GM19239 (cell line): ENCODE data around the gene DOCK10.
"Not testable (repeated sequence)": the region's sequence is repeated elsewhere in the genome, so short reads cannot be mapped to it uniquely, and the experiment has no call there.

Experiments used
- DNase-seq: peaks from one replicate; pipeline ENCODE4 v3.0.0; 2011; ENCODE audit warnings: low spot score; ENCODE audit not compliant: insufficient read length
- FAIRE-seq: peaks from 2 replicates; lab custom pipeline; 2011; peaks lifted over from hg19 to GRCh38; lab: Jason Lieb, UNC

DOCK10 gene

GRCh38 chr2:224952936-224953657 lies 89.2 kb downstream of the DOCK10 start:
- FAIRE-seq = peak; percentile 100

DNA sequence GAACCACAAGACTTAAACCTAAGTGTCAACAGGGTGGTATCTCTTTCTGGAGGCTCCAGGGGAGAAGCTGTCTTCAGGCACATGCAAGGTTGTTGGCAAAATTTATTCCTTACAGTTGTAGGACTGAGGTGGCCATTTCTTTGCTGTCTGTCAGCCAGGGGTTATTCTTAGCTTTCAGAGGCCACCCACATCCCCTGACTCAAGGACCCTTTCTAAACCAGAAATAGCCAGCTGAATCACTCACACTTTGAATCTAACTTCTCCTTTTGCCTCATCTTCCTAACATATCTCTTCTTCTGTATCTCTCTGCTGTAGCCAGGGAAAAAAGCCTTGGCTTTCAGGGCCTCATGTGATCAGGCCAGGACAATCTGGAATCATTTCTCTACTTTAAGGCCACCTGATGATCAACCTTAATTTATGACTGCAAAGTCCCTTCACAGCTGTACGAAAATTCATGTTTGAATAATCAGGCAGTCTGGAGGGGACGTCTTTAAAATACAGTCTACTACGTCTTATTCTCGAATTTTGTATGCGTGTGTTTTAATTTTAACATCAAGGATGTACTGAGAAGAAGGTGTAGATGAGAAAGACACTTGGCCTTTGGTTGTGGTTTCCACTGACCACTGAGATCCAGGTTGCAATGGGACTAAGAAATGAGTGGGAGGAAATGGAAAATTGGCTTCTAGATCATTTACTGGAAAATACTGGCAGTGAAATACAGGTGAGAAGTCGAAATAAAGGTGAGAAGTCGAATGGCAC lies 90.4 kb downstream of the DOCK10 start:
- peak; percentile 89 for FAIRE-seq

More at GRCh38 chr2:224952936-224953657, 89.2 kb downstream of the DOCK10 start:
- peak; percentile 42 for DNase-seq

DNA sequence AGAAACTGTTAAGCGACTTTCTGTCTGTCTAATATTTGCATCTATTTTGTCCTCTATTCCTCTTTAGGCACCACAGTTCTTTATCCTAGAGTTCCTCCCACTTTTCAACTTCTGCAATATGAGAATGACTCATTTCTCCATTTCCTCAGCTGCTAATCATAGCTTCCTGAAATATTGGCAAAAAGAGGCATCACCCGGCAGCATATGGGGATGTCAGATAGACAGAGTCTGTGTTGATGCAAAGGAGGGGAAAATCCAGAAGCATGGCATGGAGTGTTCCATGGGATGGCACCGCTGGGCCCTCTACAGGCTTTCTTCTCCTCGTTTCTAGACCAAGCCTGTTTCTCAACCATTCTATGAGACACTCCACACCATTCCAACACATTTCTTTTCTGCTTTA lies 93.4 kb downstream of the DOCK10 start:
- no peak for DNase-seq

More for the DNA sequence above, 90.4 kb downstream of the DOCK10 start:
- no peak for DNase-seq

GRCh38 chr2:224948005-224948404 lies 94.3 kb downstream of the DOCK10 start:
- DNase-seq (no peak), FAIRE-seq (peak; percentile 37)

More for the DNA sequence above, 93.4 kb downstream of the DOCK10 start:
- FAIRE-seq = peak; percentile 40

GRCh38 chr2:224947566-224947965 lies 94.7 kb downstream of the DOCK10 start:
- DNase-seq (no peak), FAIRE-seq (peak; percentile 78)

DNA sequence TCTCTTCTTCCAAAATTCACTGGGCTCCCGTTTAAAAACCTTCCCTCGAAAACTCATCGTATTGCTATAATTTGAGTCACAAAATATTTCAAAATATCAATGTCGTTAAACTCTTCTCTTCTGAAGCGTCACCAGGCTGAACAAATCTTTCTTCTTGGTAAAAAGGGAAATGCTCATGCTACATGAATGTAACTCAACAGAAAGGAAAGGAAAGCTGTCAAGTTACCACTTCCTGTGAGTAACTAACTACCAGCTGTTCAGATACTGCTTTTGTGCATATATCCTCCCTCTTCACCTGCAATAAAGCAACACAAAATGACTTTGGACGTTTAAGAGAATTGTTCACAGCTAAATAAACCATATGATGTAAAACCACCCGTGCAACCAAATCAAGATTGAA lies 95.4 kb downstream of the DOCK10 start:
- peak; percentile 99 for FAIRE-seq
- DNase-seq = peak; percentile 15

GRCh38 chr2:224944707-224945547 lies 97.3 kb downstream of the DOCK10 start:
- no peak for FAIRE-seq
- no peak for DNase-seq

- not testable (repeated sequence) for FAIRE-seq
Measured at GRCh38 chr2:224943601-224944041, 98.6 kb downstream of the DOCK10 start.

GRCh38 chr2:224941960-224942359 lies 100.3 kb downstream of the DOCK10 start:
- FAIRE-seq (no peak), DNase-seq (no peak)

More at GRCh38 chr2:224943601-224944041, 98.6 kb downstream of the DOCK10 start:
- not testable (repeated sequence) for DNase-seq

DNA sequence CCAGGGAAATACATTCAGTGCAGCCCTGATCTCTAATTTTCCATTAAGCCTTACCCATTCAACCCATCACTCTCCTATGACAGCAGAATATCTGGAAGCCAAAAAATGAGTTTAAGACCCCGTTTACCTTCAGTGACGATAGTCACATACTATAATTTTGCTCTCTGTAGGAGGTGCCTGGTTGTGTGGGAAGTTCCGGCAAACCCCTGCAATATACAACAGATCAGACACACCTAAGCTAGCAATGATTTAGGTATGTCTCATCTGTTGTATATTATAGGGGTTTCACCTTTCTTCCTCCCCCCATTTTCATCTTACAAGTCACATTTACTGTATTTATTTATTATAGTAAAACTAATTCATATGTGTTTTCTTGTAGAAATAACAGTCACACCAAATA lies 101.7 kb downstream of the DOCK10 start:
- peak; percentile 40 for FAIRE-seq
- no peak for DNase-seq

GRCh38 chr2:224938651-224939182 lies 103.6 kb downstream of the DOCK10 start:
- FAIRE-seq (peak; percentile 96), DNase-seq (no peak)

DNA sequence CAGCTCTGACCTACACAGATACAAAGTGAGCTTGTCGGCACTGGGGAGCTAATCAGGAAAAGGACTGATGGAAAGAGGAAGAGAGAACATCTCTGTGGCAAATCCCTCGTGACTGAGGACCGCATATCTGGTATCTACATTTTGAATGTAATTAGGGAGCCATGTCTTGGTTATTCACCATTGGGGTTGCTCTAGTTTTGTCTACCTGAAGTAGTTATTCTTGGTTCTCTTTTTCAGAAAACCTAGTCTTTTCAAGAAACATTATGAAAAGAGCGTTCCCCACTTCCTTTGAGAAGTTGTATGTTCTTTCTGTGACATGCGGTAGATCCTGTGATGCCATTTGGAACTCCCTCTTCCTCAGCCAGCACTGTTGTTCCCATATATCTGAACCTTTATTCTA lies 104.4 kb downstream of the DOCK10 start:
- FAIRE-seq (peak; percentile 98), DNase-seq (peak; percentile 15)

DNA sequence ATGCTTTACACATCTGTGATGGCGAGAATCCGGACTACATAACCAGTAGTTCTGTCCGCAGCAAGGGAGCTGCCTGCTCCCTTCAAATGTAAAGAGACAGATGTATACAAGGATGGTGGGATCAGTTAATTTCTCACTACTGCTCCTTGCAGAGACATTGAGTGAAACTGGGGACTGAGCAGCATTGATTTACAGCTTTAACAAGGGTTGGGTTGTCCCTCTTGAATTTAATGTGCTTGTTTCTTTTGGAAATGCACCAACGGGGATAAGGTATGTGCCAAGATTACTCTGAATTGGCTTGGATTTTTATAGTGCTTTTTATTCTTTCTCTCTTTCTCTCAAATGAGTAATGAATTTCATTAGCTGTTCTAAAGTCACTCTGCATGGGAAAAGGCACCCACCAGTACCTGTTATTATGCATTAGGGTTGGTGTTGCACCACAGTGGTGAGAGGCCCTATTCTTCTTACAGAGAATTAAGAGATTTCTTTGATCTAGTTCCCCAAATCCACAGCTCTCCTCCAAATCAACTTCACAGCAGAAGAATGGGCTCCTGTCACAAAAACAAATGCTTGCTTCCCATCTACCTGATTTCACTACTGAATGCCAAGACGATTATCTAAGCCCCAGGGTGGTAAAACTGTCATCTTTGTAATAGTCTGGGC lies 107.6 kb downstream of the DOCK10 start:
- DNase-seq (no peak), FAIRE-seq (no peak)

DNA sequence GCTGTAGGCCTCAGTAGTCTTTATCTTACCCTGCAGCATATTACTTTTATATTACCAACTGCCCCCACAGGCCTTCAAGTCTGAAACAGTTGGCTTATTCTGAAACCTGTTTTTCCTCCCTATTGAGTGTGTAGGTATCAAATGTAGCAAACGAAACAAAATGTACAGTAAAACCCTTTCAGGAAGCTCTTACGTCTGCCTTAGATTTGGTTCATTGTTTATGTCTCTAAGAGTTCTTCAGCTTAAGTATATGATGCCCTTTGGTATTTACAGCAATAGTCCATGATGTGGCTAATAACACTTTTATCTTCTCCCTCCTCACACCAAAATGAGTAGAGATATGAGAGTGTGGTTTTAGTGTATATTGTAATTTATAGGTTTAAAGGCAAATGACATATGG lies 108.8 kb downstream of the DOCK10 start:
- no peak for DNase-seq
- FAIRE-seq = peak; percentile 72

DNA sequence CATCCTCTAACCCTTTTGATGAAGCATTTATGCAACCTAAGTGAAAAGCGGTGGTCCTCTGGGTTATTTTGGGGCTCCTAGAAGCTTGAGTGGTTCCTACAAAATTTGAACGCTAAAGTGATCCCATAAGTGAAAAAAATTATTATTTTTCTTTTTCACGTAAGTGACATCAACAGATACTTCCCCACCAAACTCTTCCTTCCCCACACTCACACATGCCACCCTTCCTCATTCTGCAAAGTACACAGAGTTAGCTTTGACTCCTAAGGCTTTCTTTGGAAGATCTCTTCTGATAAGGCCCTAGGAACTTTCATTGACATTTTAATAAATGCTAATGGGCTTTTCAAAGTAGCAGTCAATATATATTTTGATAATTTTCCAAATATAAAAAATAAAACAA lies 109.7 kb downstream of the DOCK10 start:
- FAIRE-seq (no peak), DNase-seq (no peak)

DNA sequence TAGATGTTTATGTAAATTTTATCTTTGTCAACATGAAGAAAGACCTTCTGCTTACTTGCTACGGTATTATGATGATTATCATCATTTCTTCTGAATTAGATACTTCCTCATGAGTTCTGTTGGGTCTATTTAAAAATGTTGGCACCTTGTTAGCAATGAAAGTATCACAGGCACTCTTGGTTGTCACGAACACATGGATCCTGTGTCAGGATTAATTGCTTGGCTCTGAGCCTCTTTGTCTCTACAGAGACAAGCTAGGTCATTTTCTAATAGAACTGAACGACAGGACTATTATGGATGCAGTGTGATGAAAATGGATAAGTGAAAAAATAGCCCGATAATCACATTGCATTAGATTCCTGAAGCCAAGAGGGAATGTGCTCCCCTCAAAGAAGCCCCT lies 110.3 kb downstream of the DOCK10 start:
- DNase-seq (no peak), FAIRE-seq (no peak)

DNA sequence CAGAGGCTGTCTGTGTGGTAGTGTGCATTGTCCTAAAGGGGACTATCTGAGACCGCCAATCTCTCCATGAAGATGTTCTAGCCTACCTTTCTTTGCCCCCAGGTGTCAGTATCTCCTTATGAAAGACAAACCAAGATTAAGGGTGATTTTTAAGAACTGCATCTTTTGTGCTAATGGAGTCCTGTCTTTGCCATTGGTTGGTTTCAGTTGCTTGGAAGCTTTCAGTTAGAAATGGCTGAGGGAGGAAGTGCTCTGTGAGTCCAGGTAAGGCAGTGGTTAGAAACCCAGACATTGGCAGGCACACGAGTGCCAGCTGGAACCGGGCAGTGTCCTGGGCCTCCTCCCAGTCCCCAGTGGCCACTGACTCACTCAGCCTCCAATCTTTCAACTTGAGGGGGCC lies 111.3 kb downstream of the DOCK10 start:
- DNase-seq (no peak), FAIRE-seq (peak; percentile 78)

DNA sequence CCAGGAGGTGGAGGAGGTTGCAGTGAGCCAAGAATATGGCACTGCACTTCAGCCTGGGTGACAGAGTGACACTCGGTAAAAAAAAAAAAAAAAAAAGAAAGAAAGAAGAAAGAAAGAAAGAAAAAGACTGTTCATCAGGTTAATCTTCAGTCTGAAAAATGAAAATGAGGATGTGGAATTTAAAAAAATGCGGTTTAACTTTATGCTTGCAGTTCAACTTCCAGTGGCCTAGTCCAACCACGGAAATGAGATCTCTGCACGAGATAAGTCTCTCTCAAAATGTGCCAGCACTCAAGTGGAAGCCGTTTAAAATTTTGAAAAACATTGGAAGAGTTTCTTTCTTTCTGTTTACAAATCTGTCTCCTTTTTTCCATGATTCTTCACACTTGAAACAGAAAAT lies 112.1 kb downstream of the DOCK10 start:
- FAIRE-seq = no peak
- no peak for DNase-seq

DNA sequence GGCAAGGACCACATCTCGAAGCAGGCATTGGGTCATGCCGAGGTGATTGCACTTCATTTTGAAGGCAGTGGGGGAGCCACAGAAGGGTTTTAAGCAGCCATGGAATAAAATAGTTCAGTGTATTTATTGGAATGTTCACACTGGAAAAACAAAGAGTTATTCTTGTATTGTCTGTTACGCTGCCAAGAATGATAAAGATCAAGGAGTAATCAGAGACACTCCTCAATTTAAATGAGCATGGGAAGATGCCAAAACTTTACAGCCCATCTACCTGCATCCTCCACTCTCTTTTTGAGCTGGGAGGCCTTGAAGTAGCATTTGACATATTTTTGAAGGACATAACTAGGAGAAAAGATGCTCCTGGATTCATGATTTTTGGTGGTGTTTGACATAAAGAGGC lies 112.8 kb downstream of the DOCK10 start:
- DNase-seq (no peak), FAIRE-seq (peak; percentile 59)
